ENCODE measurements around the gene TBC1D14. TPM values are rescaled to one million over a fixed set of nuclear protein-coding genes. Genes with fewer than 3 reads are reported as not detected.

TBC1D14 gene
- total and polyA plus RNA-seq, 9 of the 15 experiments (the other 6 are each of a cell fraction or from before 2014, with no cell fraction given), result 2.1 to 59.6 (median 44.8) TPM

GRCh38 chr4:6942238-6942800, 32.7 kb downstream of the TBC1D14 start (continued):
- no peak for TF ChIP-seq CEBPZ (IDR thresholded peaks at IDR 0.05; ENCODE audit: borderline replicate concordance, low read depth, low read length)
- no peak for TF ChIP-seq HNRNPL (IDR thresholded peaks at IDR 0.05; ENCODE audit: low read depth, low read length)
- TF ChIP-seq CBX5 (IDR thresholded peaks at IDR 0.05; ENCODE audit: borderline replicate concordance, low read depth), result no peak
- TF ChIP-seq ZBTB12 (CRISPR knock-in tag; IDR thresholded peaks at IDR 0.05), result no peak
- TF ChIP-seq ZNF316 (IDR thresholded peaks at IDR 0.05), result peak; percentile 89
- TF ChIP-seq TBP (optimal IDR thresholded peaks at IDR 0.05; ENCODE audit: low read depth, low read length), result no peak
- peak; percentile 82 for TF ChIP-seq ATF7 (IDR thresholded peaks at IDR 0.05)
- no peak for TF ChIP-seq COPS2 (conservative IDR thresholded peaks at IDR 0.05)
- no peak for TF ChIP-seq MECOM (CRISPR knock-in tag; IDR thresholded peaks at IDR 0.05)
- TF ChIP-seq GATAD2A (IDR thresholded peaks at IDR 0.05), result 0 out of 2 replicates have a peak, but pooled peaks have one; percentile 63
- no peak for TF ChIP-seq GABPB2 (CRISPR knock-in tag; conservative IDR thresholded peaks at IDR 0.05)
- peak; percentile 76 for TF ChIP-seq SMARCC2 (IDR thresholded peaks at IDR 0.05; ENCODE audit: low read depth)
- no peak for TF ChIP-seq THRAP3 (IDR thresholded peaks at IDR 0.05; ENCODE audit: borderline replicate concordance)
- no peak for TF ChIP-seq HOMEZ (CRISPR knock-in tag; IDR thresholded peaks at IDR 0.05)
- no peak for TF ChIP-seq ZNF347 (CRISPR knock-in tag; IDR thresholded peaks at IDR 0.05; ENCODE audit: low read depth)
- TF ChIP-seq, protein P1, sequence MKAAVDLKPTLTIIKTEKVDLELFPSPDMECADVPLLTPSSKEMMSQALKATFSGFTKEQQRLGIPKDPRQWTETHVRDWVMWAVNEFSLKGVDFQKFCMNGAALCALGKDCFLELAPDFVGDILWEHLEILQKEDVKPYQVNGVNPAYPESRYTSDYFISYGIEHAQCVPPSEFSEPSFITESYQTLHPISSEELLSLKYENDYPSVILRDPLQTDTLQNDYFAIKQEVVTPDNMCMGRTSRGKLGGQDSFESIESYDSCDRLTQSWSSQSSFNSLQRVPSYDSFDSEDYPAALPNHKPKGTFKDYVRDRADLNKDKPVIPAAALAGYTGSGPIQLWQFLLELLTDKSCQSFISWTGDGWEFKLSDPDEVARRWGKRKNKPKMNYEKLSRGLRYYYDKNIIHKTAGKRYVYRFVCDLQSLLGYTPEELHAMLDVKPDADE (conservative IDR thresholded peaks at IDR 0.05; ENCODE audit: control insufficient read depth, low read depth, low read length), result no peak
- TF ChIP-seq, protein P2, sequence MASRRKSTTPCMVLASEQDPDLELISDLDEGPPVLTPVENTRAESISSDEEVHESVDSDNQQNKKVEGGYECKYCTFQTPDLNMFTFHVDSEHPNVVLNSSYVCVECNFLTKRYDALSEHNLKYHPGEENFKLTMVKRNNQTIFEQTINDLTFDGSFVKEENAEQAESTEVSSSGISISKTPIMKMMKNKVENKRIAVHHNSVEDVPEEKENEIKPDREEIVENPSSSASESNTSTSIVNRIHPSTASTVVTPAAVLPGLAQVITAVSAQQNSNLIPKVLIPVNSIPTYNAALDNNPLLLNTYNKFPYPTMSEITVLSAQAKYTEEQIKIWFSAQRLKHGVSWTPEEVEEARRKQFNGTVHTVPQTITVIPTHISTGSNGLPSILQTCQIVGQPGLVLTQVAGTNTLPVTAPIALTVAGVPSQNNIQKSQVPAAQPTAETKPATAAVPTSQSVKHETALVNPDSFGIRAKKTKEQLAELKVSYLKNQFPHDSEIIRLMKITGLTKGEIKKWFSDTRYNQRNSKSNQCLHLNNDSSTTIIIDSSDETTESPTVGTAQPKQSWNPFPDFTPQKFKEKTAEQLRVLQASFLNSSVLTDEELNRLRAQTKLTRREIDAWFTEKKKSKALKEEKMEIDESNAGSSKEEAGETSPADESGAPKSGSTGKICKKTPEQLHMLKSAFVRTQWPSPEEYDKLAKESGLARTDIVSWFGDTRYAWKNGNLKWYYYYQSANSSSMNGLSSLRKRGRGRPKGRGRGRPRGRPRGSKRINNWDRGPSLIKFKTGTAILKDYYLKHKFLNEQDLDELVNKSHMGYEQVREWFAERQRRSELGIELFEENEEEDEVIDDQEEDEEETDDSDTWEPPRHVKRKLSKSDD (conservative IDR thresholded peaks at IDR 0.05; ENCODE audit: low read length), result no peak
- TF ChIP-seq, protein P3, sequence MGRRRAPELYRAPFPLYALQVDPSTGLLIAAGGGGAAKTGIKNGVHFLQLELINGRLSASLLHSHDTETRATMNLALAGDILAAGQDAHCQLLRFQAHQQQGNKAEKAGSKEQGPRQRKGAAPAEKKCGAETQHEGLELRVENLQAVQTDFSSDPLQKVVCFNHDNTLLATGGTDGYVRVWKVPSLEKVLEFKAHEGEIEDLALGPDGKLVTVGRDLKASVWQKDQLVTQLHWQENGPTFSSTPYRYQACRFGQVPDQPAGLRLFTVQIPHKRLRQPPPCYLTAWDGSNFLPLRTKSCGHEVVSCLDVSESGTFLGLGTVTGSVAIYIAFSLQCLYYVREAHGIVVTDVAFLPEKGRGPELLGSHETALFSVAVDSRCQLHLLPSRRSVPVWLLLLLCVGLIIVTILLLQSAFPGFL (CRISPR knock-in tag; IDR thresholded peaks at IDR 0.05), result no peak

Data from K562 (cell line).